GM19239 (cell line): ENCODE measurements around the gene ITK.

Experiments
- DNase-seq: peaks from one replicate; pipeline ENCODE4 v3.0.0; 2011; ENCODE audit warnings: low spot score; ENCODE audit not compliant: insufficient read length
- FAIRE-seq: peaks from 2 replicates; lab custom pipeline; 2011; peaks lifted over from hg19 to GRCh38; lab: Jason Lieb, UNC

Gene ITK

GRCh38 chr5:157270771-157271170 lies 90.1 kb downstream of the ITK start:
- DNase-seq = no peak
- FAIRE-seq = no peak

- FAIRE-seq (peak; percentile 100), DNase-seq (no peak)
These were observed 91.2 kb downstream of the ITK start for GRCh38 chr5:157271740-157272271.

GRCh38 chr5:157273131-157273556 lies 92.5 kb downstream of the ITK start:
- DNase-seq (no peak), FAIRE-seq (peak; percentile 100)

GRCh38 chr5:157275403-157275802 lies 94.8 kb downstream of the ITK start:
- FAIRE-seq = peak; percentile 40
- DNase-seq = no peak

GRCh38 chr5:157278319-157279037 lies 97.8 kb downstream of the ITK start:
- no peak for FAIRE-seq

GRCh38 chr5:157279605-157280239 lies 99.1 kb downstream of the ITK start:
- FAIRE-seq (no peak), DNase-seq (no peak)

More at GRCh38 chr5:157278319-157279037, 97.8 kb downstream of the ITK start:
- DNase-seq = no peak

GRCh38 chr5:157280927-157281326 lies 100.3 kb downstream of the ITK start:
- no peak for DNase-seq
- FAIRE-seq = no peak

- FAIRE-seq (peak; percentile 82), DNase-seq (no peak)
These were observed 101.5 kb downstream of the ITK start for GRCh38 chr5:157282150-157282549.

- DNase-seq (no peak), FAIRE-seq (peak; percentile 96)
These were observed 102.8 kb downstream of the ITK start for GRCh38 chr5:157283434-157283833.

- FAIRE-seq = peak; percentile 14
- DNase-seq = no peak
These were observed 104.0 kb downstream of the ITK start for GRCh38 chr5:157284458-157285212.

GRCh38 chr5:157285310-157286035 lies 104.8 kb downstream of the ITK start:
- DNase-seq (no peak), FAIRE-seq (no peak)

- DNase-seq (no peak), FAIRE-seq (no peak)
These were observed 106.1 kb downstream of the ITK start for GRCh38 chr5:157286761-157287211.

- DNase-seq (no peak), FAIRE-seq (no peak)
These were observed 107.9 kb downstream of the ITK start for GRCh38 chr5:157288405-157289163.

GRCh38 chr5:157289164-157289819 lies 108.7 kb downstream of the ITK start:
- FAIRE-seq = no peak
- no peak for DNase-seq

- no peak for FAIRE-seq
These were observed 109.7 kb downstream of the ITK start for GRCh38 chr5:157290156-157290980.

GRCh38 chr5:157290981-157291711 lies 110.5 kb downstream of the ITK start:
- DNase-seq = peak; percentile 43
- FAIRE-seq = peak; percentile 96

More at GRCh38 chr5:157290156-157290980, 109.7 kb downstream of the ITK start:
- no peak for DNase-seq

GRCh38 chr5:157292599-157292998 lies 112.0 kb downstream of the ITK start:
- DNase-seq (no peak), FAIRE-seq (no peak)
